HG03521 (cell line): ENCODE data around the gene ARSI.

Experiments
- ATAC-seq: cut with Tn5 transposase; IDR thresholded peaks from one replicate; pipeline ENCODE4 v1.9.1; 2021; ENCODE audit warnings: mild to moderate bottlenecking, moderate library complexity; ENCODE audit not compliant: unreplicated experiment

Gene ARSI

DNA sequence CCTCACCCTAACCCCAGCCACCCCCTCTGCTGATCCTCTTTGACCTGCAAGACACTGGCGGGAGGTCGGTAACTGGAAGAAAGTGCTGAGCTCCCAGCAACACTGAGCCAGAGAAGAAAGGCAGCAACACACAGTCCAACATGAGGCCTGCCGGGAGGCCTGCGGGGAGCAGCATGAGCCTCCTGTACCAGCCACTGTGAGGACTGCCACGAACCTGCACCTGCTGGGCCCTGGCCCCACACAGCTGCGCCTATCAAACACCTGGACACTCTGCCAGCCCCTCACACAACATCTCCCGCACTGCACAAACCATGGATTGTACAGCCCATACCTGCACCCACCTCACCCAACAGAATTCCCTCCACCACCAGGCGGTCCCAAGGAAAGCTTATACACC is 31.4 kb downstream of the ARSI start:
- ATAC-seq = no peak

DNA sequence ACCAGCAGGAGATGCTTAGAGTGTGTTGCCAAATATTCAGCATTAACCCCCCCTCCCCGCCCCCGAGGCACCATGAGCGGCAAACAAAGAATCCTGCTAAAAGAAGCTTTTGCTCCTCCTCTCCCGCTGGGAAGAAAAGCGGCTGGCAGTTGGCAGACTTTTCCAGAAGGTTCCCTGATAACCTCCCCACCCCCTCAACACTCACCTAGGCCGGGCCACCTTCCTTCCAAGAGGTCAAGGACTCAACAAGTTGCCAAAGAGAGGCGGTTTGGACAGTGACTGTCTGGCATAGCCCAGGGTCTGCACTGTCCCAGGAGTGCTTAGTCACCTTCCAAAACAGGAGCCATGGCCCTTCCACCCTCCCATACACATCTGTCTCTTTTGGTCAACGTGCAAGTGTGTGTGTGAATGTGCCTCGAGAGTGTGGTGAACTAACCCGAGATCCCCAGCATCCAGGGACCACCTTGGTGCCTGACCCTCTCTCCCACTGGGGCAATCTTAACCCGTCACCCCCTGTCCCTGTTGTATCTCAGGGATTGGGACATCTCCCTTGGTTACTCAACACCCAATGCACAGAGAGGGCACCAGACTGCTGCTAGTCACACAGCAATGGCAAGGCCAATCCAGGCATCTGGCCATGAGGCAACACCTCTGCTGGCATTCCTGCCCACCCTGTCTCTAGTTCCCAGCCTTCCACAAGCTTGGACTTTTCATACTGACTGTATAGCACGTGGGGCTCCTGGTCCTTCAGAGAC is 32.0 kb downstream of the ARSI start:
- ATAC-seq = no peak

GRCh38 chr5:150266871-150267291 is 35.8 kb downstream of the ARSI start:
- ATAC-seq = no peak

DNA sequence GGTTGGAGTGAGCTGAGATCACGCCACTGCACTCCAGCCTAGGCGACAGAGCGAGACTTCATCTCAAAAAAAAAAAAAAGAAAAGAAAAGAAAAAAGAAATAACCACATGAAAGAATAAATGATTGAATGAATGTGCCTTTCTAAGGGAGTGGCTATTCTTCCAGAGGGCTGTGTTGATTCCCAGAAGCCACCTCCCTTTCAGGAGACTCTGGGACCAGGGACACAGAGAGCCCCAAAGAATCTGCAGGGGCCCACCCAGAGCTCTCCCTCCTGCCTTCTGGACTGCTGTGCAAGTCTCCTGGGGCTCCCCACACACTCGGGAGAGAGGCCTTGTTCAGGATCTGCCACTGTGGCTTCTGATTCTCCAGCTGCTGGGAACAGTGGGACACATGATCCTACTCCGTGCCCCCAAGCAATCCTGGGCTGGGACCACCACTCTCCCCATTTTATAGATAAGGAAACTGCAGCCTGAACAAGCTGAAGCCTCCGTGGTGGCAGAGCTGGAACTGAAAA is 36.8 kb downstream of the ARSI start:
- ATAC-seq = no peak

GRCh38 chr5:150264667-150265603 is 37.8 kb downstream of the ARSI start:
- ATAC-seq = no peak

GRCh38 chr5:150263801-150264621 is 38.7 kb downstream of the ARSI start:
- no peak for ATAC-seq

GRCh38 chr5:150263375-150263775 is 39.3 kb downstream of the ARSI start:
- no peak for ATAC-seq

DNA sequence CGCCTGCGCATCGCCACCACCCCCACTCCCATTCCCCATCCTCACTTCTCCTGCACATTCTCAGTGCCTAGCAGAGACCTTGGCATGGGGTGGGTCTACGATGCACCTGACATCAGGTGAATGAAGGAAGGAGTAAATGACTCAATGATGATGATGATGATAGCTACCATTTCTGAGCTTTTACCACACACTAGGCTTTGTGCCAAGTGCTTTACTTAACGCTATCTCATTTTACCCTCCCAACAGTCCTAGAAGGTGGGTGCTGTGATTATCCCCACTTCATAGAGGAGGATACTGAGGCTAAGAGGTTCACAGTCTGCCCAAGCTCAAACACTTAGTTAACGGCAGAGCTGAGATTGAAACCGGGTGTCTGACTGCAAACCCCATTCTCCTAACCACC is 40.2 kb downstream of the ARSI start:
- no peak for ATAC-seq

DNA sequence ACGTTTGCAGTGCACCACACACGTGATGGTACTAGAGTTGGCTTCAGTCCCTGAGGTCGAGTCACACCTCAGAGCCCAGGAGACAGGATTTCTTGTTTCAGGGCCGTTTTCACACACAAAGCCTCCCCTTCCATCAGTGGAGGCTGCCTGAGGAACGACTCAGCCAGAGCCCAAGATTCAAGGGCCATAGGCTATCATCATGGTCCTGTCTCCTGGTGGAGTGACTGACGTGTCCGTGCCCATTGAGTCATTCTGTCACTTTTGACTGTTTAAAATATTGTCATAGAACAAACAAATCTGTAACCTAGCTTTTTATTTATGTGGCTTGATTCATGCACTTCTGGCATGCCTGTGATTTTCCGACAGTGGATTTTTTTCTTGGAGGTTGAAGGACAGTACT is 41.5 kb downstream of the ARSI start:
- no peak for ATAC-seq

- ATAC-seq = no peak
Measured at GRCh38 chr5:150258130-150258529, 44.6 kb downstream of the ARSI start.

- no peak for ATAC-seq
Measured at GRCh38 chr5:150257424-150257823, 45.3 kb downstream of the ARSI start.

- no peak for ATAC-seq
Measured at GRCh38 chr5:150256410-150257064, 46.2 kb downstream of the ARSI start.

- ATAC-seq = no peak
Measured at GRCh38 chr5:150255659-150256409, 46.9 kb downstream of the ARSI start.

DNA sequence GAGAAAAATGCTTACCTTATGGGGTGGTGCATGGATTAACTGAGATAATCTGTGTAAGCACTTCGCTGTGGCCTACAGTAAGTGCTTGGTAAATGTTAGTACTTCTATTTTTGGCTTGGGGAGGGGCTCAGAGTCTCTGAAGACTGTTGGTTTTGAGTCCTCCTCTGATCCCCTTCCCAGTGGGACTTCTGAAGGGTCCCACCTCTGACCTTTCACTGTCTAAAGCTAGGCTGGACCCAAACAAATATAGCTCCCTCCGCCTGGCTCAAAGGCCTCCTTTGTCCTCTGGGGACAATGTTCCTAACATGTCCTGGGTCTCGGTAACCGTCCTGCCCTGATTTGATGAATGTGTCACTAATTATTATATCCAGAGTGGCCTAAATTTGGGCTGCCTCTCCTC is 47.9 kb downstream of the ARSI start:
- ATAC-seq = no peak

GRCh38 chr5:150254363-150254762 is 48.3 kb downstream of the ARSI start:
- ATAC-seq = no peak

DNA sequence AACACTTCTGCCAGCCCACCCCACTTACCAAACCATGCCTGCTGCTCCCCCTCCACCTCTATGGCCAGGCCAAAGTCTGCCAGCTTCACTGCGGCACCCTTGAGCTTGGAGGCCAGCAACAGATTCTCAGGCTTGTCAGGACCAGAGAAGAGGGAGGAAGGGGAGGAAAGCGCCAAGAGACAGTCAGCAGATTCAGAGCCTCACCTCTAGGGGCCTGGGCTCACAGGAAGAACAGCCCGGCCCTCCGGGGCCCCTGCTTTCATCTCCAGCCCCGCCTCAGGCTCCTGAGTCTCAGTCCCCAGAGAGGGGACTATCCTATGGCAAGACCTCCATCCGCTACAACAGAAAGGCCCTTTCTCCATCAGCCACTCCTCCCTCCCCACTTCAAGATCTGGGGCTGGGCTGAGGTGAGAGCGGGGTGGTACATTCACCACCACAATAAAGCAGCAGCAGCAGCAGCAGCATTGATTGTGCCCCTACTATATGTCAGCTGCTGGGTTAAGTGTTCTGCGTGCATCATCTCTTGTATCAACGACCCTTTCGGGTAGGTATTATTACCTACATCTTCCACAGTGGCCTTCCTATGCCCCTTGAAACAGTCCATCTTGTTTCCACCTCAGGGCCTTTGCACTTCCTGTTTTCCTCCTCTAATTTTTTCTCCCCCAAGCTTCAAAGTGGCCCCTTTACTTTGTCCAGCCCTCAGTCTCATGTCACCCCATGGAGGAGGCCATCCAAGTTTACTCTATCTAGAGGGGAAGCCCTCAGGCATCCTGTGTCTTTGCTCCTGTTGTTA is 49.1 kb downstream of the ARSI start:
- ATAC-seq = no peak

DNA sequence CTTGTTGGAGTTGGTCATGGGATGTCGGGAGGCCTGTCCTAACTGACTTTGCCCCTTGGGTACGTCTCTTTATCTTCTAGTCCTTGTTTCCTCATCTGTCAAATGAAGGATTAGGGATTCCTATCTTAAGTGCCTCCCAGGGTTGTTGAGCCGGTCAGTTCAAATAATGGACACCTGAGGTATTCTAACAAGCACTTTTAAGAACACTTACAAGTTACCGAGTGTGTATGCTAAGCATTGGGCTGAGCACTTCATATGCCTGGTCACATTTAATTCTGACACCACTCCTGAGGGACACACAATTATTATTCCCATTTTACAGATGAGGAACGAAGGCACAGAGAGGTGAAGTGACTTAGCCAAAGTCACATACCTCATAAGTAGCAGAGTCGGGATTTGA is 50.2 kb downstream of the ARSI start:
- ATAC-seq = no peak

DNA sequence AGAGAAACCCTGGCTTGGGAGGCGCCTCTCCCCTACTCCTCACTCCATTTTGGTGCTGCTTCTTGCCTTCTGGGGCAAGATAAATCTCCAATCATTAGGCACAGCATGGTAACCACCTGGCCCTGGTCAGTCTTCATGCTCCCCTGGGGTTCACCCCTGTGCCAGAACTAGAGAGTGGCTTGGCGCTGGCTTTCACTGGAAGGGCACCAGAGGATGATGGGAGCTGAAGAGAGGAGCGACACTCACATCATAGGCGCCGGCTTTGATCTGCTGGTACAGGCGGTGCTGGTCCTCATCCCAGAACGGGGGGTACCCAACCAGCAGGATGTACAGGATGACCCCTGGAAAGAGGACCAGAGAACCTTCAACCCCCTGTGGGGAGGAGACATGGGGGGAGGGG is 51.2 kb downstream of the ARSI start:
- no peak for ATAC-seq

- no peak for ATAC-seq
Measured at GRCh38 chr5:150249744-150250143, 53.0 kb downstream of the ARSI start.
